Hematopoietic multipotent progenitor cell treated with erythropoietin and hydrocortisone succinate and interleukin-3 and kit ligand, for 8 days (in vitro differentiated cells): ENCODE measurements around the gene KCNH4.

Experiments used
- DNase-seq: peaks from one replicate; pipeline ENCODE4 v3.0.0-alpha.2; 2015

Gene KCNH4

DNA sequence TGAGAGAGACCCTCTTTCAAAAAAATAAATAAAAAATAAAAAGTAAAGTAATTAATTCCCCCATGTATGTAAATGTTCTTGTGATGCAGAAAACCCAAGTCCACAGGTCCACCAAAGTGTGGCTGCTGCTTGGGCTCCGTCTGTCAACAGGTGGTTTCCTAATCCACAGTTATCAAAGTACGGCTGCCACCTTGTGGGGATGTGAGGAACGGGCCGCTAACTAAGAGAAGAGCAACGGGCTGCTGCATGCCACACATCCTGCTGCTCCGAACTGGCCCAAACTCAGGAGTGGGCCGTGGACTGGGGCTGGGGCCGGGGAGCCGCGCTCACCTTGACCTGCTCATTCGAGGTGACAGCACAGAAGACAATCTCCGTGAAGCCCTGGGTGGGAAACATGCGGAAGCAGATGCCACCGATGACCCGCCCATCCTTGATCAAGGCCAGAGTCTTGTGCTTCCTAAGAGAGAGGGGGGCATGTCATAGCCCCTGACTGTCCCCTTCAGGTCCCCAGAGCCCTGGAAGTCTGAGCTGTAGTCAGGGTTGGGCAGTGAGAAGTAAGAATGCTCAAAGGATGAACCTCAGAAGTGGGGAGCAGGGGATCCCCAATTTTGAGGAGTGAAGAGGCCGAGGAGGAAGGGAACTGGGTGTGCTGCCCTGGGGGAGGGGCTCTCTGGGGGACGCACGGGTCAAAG, 64.1 kb downstream of the KCNH4 start:
- DNase-seq = peak; percentile 84

DNA sequence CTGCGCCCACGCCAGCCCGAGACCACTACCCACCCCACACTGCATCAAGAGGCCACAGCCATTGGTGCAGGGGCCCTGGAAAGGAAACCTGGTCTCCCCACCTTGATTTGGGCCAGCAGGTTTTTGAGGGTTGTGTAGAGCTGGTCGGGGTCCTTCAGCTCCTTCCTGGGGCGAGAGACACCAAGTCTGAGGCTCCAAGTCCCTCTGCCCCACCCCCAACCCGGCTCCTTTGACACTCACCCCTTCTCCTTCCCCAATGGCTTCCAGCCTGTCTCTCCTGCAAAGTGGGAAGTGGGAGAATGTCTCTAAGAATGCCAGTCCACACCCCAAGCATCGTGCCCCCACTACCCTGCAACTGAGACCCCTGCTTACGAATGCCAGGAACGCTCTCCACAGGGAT, 66.8 kb downstream of the KCNH4 start:
- DNase-seq = no peak

DNA sequence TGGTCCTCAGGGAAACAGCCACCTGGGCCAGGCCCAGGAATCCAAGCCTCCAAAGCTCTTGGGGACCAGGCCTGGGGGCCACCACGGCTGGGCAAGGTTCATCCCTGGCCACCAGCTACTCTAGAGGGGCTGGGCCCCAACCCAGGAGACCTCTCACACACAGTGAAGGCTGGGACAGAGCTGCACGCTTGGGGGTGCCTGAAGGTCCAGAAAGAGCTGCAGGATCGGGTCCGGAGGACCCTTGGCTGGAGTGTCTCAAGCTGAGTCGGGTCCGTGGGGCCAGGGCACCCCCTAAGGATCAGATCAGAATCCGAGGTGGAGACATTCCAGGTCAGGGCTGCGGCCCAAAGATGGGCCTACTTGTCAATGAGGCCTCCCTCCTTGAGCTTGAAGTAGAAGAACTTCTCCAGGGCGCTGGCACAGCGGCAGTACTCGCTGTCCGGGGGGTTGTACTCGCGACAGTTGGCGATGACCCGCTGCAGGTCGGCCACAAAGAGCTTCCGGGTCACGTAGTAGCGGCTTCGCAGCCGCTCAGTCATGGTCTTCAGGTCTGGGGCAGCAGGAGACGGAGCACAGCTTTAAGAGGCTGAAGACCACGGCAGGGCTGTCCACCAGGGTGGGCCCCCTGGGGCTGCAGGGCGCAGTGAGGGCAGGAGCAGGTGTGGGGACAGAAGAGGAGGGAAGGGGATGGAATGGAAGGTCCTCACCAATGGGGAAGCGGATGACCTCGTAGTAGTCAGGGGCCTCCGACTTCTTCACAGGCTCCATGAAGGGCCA, 67.5 kb downstream of the KCNH4 start:
- DNase-seq = no peak

DNA sequence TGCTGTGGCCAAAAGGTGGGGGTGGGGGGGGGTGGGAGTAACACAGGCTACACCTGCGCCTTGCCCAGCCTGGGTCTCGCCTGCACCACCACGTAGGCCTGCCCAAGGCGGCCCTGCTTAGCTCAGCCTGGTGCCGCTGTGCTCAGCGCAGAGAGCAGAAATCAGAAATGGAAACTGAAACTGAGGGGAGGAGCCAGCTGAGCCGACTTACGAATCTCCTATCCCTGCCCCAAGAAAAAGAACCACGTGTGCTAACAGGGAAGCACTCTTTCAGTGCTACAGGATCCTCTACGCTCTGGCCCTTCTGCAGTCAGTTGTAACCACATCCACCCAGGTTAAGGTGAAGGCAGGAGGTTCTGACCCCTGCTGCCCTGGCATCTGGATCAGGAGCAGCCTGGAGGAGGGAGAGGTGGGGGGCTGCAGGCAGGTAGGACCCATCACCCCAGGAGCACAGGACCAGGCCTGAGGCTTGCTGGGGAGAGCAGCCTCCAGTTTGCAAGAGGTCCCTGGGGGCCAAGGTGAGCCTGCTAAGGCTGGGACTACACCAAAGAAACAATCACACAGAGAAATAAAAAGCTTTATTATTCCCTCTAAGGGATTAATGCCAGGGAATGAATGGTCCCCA, 68.3 kb downstream of the KCNH4 start, which contains the start of gene DHX58:
TSS of gene DHX58 (minus strand) at position 163 of the 625 bp plus-strand sequence. CDS start 822 bp downstream, outside the sequence.
- peak; percentile 88 for DNase-seq

DNA sequence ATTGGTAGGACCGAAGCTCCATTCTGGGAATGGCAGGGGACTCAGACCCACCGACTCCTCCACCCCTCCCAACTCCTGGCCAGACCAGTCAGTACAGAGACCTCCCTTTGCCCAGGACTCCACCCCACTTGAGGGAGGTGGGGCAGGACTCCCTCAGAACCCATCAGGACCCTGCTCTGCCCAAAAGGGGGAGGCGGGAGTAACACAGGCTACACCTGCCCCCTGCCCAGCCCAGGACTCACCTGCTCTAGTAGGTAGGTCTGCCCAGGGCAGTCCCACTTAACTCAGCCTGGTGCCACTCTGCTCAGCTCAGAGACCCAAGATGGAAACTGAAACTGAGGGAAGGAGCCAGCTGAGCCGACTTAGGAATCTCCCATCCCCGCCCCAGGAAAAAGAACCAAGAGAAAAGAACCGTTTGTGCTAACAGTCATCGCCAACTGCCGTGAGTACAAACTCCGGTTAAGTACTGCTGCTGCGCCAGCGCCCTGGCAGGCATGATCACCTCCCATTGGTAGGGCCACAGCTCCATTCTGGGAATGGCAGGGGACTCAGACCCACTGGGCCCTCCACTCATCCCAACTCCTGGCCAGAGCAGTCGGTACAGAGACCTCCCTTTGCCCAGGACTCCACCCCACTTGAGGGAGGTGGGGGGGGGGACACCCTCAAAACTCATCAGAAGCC, 68.9 kb downstream of the KCNH4 start:
- DNase-seq = peak; percentile 34

DNA sequence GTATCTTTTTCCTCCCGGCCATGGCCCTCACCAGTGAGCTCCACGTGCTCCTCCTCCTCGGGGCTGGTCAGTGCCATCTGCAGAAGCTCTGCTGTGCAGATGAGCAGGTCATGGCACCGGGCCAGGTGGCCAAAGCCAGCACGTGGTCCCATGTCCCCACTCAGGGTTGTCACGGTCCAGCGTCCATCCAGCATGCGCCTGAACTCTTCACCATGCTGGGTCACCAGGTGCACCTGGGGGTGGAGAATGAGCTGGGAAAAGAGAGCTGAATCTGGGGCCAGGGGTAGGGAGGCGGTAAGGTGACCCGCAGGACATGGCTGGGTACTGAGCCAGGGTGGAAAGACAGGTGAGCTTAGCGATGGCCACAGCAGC, 69.7 kb downstream of the KCNH4 start:
- DNase-seq = no peak

DNA sequence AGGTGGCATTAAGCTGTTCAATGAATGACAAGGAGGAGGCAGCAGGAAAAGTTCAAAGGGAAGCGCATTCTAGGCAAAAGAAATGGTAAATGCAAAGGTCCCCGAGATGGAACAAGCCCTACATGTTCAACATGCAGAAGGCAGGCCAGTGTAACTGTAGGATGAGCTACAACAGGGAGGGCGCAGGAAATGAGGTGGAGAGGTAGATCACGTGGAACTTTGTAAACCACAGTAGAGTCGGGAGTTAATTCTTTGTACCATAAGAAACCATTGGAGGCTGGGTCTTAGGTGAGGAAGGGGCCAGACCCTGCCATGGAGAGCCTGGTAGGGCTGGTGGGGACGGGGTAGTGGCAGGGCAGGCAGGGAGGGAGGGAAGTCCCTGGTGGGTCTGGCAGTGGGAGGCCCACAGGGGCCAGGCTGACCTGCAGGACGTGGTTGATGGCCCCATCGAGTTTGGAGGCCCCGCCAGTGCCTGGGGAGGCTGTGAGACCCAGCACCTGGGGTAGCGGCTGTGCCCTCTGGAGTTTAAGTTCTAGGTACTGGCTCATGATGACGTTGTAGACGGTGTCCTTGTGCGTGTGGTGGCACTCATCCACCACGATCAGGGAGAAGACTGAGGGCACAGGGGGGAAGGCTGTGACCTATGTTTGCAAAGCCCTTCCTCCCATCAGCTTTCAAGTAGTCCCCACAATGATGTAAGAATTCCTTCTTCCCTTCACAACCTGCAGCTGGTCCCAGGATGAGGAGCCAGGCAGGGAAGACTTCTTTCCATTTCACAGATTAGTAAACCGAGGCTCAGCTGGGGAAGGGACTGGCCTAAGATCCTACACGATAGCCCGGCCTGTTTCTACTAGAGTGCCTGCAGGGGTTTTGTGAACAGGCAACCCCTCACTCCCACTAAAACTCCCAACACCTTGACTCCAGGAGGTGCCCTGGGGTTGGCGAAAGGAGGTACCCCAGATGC, 70.4 kb downstream of the KCNH4 start:
- no peak for DNase-seq

DNA sequence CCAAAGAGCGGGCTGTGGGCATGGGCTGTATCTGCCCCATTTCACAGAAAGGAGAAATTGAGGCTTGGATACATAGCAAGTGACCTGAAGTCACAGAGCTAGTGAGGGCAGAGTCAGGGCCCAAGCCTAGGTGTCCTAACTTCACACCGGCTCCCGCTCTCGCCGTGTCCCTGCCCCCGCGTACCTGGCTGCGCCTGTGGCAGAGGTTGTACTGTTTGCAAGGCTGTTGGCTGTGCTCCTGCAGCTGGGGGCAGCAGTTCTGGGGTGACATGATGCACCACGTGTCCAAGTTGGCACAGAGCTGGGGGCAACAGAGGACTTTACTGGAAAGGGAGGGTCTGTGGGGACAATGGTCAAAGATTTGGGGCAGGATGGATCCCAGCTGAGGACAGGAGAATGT, 71.9 kb downstream of the KCNH4 start:
- DNase-seq = no peak

DNA sequence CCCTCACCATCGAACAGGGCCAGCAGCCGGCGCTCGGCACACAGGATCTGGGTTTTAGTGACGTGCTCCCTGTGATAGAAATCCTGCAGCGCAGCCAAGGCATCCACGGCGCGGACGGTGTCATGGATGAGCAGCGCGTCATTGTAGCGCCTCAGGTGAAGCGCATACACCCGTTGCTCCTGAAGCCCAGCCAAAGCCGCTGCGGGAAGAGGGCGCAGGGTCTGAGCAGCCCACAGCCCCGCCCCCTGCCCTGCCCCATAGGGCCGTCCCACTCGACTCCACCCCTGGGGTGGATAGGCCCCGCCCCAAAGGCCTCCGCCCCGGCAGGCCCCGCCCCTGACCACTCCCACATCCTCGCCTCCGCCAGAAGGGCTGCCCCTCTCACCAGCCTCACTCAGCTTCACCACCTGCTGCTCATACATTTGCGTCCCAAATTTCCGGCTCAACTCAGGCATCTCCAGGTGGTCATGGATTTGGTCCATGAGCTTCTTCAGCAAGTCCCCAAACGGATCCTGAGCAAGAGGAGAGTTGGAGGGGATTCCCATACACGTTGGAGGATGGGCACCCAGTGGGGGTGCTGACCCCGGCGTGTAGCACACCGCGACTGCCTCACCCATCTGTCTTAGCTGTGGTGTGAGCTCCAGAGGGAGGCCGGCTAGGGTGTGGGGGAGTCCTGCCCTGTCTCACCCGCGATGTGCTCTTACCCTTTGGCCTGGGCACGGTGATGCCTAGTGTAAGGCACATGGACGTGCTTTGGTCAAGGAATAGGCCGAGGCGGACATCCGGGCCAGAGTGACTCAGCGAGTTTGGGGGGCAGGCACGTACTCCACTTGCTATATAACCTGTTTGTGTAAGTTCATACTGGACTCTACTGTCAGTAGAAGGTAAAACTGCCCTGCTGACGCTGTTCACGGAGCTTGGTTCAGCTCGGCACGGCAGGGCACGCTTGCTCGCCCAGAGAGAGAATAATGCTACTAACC, 73.1 kb downstream of the KCNH4 start:
- peak; percentile 81 for DNase-seq

DNA sequence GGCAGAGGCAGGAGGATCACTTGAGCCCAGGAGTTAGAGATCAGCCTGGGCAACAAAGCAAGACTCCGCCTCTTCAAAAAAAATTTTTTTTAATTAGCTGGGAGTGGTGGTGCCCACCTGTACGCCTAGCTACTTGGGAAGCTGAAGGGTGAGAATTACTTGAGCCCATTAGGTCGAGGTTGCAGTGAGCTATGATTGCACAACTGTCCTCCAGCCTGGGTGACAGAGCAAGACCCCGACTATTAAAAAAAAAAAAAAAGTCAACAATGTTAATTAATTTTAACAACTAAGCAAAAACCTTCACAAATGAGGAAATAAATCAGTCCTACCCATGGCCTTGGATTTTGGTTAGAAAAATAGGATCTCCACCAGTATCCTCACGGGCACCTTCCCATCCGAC, 73.8 kb downstream of the KCNH4 start:
- DNase-seq = no peak
